Measurements from ENCODE around the gene TMEM176B.

GRCh38 chr7:150791304-150791703 is 8.9 kb downstream of the TMEM176B start:
- no peak for TF ChIP-seq CTCF (IDR thresholded peaks at IDR 0.05)
- TF ChIP-seq POLR2A (IDR thresholded peaks at IDR 0.05) = no peak

All from suprapubic skin (tissue), 3 donors.